H7 (cell line): Measurements from ENCODE around the gene PLA2G4F. TPM values are rescaled to one million over a fixed set of nuclear protein-coding genes. Genes with fewer than 3 reads are reported as not detected.

Experiments used
- DNase-seq: peaks from one replicate; pipeline ENCODE4 v3.0.0; 2012
- H3K27me3 ChIP-seq: 2 replicates; pipeline ENCODE4 v1.6.0; 2011; ENCODE audit warnings: mild to moderate bottlenecking, low read length; ENCODE audit not compliant: control insufficient read depth, insufficient read depth
- H3K36me3 ChIP-seq: replicated peaks from 2 replicates; pipeline ENCODE4 v1.5.1; 2011; ENCODE audit warnings: low read length; ENCODE audit not compliant: control insufficient read depth, insufficient read depth
- H3K4me3 ChIP-seq: 2 replicates; pipeline ENCODE4 v1.5.1; 2011; ENCODE audit warnings: low read depth, mild to moderate bottlenecking, control low read depth, low read length, moderate library complexity; ENCODE audit not compliant: insufficient read depth
- total RNA-seq: library from RNA; depleted of rRNA; stranded (reverse); fragments of >200 nt; shearing (Covaris generic); gene quantifications from 2 replicates; pipeline ENCODE4 v1.2.3, GENCODE V29; 2014

Gene PLA2G4F
- total RNA-seq, 1 experiment from 2014 or later = not detected

GRCh38 chr15:42182328-42182886, 26.0 kb upstream of the PLA2G4F start:
- H3K4me3 ChIP-seq = no peak overlapping the region
- peaks cover 5% of the 10 kb centered on the region for H3K36me3 ChIP-seq
- no peaks in the 10 kb centered on the region for H3K27me3 ChIP-seq
- DNase-seq = no peak

DNA sequence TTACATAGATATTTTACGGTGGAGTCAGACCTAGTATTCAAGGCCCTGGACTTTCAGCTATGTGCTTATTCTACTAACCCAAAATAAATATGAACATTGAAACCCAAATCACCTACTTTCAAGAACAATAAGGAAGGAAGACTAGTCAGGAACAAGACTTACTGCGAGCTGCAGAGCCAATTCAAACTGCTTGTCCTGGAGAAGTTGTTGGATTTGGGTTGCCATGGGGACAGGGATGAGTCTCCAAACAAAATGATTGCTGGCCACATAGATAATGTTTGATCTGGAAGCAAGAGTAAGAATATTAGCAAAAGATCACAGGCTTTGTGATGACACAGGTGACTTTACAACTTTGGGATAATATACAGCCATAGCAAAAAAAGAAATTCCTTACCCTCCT, 21.6 kb upstream of the PLA2G4F start:
- H3K36me3 ChIP-seq = peaks cover 8% of the 10 kb centered on the region

GRCh38 chr15:42175671-42176070, 19.2 kb upstream of the PLA2G4F start:
- H3K4me3 ChIP-seq = no peak overlapping the region
- H3K36me3 ChIP-seq = peaks cover 14% of the 10 kb centered on the region
- no peaks in the 10 kb centered on the region for H3K27me3 ChIP-seq

More for the DNA sequence above, 21.6 kb upstream of the PLA2G4F start:
- DNase-seq = no peak
- Histone ChIP-seq H3K4me3 (no peak overlapping the region), H3K27me3 (no peaks in the 10 kb centered on the region)

GRCh38 chr15:42172475-42172874, 16.0 kb upstream of the PLA2G4F start:
- Histone ChIP-seq H3K4me3 (no peak overlapping the region), H3K36me3 (peaks cover 16% of the 10 kb centered on the region), H3K27me3 (no peaks in the 10 kb centered on the region)
- no peak for DNase-seq

More at GRCh38 chr15:42175671-42176070, 19.2 kb upstream of the PLA2G4F start:
- no peak for DNase-seq

GRCh38 chr15:42171795-42172194, 15.4 kb upstream of the PLA2G4F start:
- DNase-seq = no peak
- H3K27me3 ChIP-seq = no peaks in the 10 kb centered on the region
- peaks cover 21% of the 10 kb centered on the region for H3K36me3 ChIP-seq
- H3K4me3 ChIP-seq = no peak overlapping the region

DNA sequence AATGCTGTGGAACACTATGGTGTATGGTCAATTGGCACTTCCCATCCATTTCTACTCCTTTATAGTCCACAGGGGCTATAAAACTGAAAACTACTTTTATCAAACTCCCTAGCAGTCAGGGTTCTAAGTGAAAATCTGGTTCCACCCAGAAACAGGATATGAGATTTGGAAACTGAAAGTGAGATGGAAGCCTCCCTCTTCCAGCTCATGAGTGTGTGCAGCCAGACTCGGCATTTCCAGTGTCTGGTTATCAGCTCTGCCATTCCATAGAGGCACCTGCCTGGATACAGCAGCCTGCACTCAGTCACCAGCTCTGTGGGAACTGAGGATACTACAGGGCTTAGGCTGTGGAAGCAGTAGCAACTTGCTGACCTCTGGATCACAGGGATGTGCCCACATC, 14.7 kb upstream of the PLA2G4F start:
- H3K27me3 ChIP-seq = no peaks in the 10 kb centered on the region
- H3K4me3 ChIP-seq = no peak overlapping the region
- no peak for DNase-seq
- peaks cover 27% of the 10 kb centered on the region for H3K36me3 ChIP-seq

DNA sequence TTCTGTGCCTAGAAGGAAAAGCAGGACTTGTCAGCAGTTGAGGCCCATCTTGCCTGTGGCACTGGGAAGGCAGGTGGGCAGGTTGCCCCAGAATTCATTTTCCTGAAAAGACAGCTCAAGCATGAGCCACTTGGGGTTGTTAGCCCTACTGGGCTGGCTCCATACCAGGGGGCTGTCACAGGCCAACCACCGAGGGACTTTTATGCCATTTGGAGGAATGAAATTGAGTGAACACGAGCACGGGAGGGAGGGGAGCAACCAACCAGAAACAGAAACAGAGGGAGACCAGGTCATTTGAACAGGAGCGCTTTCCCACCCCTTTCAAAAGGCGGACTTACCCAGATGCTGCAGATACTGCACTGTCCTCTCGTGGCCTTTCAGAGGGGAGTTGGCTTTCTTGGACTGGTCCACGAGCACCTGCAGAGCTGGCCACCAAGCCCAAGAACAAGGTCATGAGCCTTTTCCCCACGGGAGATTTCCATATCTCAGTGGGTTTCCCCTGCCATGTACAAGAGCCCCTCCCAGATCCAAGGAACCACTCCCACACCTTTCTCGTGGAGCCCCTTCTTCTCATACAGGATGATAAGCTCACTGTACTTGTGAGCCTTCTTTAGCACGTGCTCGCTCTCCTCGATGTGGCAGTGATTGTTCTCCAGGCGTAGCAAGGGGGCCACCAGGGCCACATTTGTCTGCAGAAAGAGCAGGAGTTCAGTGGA, 9.9 kb upstream of the PLA2G4F start:
- H3K4me3 ChIP-seq = no peak overlapping the region
- H3K27me3 ChIP-seq = no peaks in the 10 kb centered on the region
- DNase-seq = no peak
- H3K36me3 ChIP-seq = peaks cover 53% of the 10 kb centered on the region

GRCh38 chr15:42165106-42165505, 8.7 kb upstream of the PLA2G4F start:
- Histone ChIP-seq H3K36me3 (peaks cover 53% of the 10 kb centered on the region), H3K27me3 (no peaks in the 10 kb centered on the region)

GRCh38 chr15:42163947-42164550, 7.6 kb upstream of the PLA2G4F start:
- Histone ChIP-seq H3K4me3 (no peak overlapping the region), H3K36me3 (peaks cover 52% of the 10 kb centered on the region)

More at GRCh38 chr15:42165106-42165505, 8.7 kb upstream of the PLA2G4F start:
- DNase-seq = no peak
- H3K4me3 ChIP-seq = no peak overlapping the region

GRCh38 chr15:42163291-42163690, 6.9 kb upstream of the PLA2G4F start:
- H3K27me3 ChIP-seq = no peaks in the 10 kb centered on the region
- DNase-seq = no peak
- H3K36me3 ChIP-seq = peaks cover 52% of the 10 kb centered on the region
- H3K4me3 ChIP-seq = no peak overlapping the region

More at GRCh38 chr15:42163947-42164550, 7.6 kb upstream of the PLA2G4F start:
- no peak for DNase-seq
- no peaks in the 10 kb centered on the region for H3K27me3 ChIP-seq

GRCh38 chr15:42160136-42160535, 3.7 kb upstream of the PLA2G4F start:
- H3K4me3 ChIP-seq = no peak overlapping the region
- H3K36me3 ChIP-seq = peaks cover 33% of the 10 kb centered on the region
- H3K27me3 ChIP-seq = no peaks in the 10 kb centered on the region
- DNase-seq = no peak

DNA sequence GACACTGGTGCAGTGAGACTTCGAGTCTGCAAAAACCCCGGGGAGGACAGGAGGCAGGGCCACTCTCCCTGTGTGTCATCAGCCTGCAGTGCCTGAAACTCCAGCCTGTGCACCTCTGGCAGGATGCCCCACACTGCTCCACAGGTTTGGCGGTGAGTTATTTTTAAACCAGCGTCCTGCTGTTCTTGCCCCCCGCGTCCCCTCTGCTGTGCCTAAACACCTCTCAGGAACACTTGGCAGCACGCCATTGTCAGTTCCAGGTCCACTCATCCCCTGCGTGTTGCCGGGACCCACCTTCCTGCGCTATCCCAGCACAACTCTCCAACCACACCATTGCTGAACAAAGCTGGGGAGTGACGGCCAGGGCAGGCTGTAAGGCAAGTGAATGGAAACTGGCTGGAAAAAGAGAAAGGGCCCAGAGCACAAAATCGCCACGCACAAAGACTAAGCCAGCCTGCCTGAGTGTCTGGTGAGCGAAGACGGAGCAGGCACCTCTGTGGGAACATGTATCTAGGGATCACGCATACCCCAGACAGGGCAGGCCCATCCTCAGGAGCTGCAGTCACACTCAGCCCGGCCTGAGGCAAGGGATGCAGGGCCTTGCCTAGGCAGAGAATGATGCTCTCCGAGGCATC, 3.1 kb upstream of the PLA2G4F start:
- no peak for DNase-seq
- Histone ChIP-seq H3K4me3 (no peak overlapping the region), H3K36me3 (peaks cover 29% of the 10 kb centered on the region), H3K27me3 (no peaks in the 10 kb centered on the region)

DNA sequence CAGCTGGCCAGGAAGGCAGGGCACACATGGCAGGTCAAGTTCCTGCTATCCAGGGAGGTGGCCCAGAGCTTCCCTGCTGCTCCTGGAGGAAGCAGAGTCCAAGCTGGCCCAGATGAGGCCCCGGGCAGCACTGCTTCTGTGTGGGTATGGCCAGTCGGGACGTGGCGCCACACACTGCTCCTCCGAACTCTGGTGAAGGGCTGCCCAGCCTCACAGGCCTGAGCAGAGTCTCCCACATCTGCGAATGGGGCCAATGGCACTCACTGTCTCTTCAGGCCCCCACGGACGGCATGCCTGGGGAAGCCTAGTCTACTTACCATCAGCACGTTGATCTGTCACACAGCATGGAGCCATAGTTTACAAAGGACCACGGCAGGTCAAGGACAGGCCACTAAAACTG, 2.5 kb upstream of the PLA2G4F start:
- peaks cover 24% of the 10 kb centered on the region for H3K36me3 ChIP-seq
- no peak overlapping the region for H3K4me3 ChIP-seq
- no peak for DNase-seq
- H3K27me3 ChIP-seq = no peaks in the 10 kb centered on the region

DNA sequence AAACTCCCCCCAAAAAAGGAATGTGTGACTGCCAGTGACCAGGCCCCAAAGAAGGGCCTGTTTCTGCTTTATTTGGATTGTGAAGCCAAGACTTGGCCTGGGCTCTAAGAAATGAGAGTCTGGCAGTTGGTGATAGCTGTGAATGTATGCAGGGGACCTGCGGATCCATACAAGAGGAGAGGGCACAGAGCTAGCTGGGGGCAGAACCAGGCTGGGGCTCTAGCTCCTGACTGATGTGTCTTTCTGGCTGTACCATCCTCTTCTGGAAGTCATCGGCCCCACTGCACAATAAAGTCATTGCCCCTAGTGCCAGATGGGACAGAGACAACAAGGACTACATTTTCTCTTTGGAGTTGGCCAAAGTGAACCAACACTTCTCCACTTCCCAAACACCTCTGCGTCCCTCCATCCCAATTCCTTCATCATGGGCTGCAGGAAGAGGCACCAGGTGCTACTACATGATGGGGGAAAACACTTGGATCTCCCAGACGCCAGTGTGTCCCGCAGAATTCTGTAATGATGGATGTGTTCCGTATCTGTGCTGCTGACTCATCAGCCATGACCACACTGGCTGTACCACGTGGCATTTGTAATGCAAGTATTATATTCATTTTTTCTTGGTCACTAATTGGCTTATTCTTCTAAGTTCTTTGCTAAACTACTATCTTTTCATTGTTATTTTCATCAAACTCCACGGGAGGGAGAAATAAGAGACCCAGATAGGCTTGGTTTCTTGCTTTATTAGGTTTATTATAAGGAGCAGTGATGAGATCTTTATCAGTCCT, 1.7 kb upstream of the PLA2G4F start:
- Histone ChIP-seq H3K4me3 (no peak overlapping the region), H3K36me3 (peaks cover 21% of the 10 kb centered on the region), H3K27me3 (no peaks in the 10 kb centered on the region)
- peak; percentile 20 for DNase-seq
